ENCODE results near the gene MEIS2.

Gene MEIS2

DNA sequence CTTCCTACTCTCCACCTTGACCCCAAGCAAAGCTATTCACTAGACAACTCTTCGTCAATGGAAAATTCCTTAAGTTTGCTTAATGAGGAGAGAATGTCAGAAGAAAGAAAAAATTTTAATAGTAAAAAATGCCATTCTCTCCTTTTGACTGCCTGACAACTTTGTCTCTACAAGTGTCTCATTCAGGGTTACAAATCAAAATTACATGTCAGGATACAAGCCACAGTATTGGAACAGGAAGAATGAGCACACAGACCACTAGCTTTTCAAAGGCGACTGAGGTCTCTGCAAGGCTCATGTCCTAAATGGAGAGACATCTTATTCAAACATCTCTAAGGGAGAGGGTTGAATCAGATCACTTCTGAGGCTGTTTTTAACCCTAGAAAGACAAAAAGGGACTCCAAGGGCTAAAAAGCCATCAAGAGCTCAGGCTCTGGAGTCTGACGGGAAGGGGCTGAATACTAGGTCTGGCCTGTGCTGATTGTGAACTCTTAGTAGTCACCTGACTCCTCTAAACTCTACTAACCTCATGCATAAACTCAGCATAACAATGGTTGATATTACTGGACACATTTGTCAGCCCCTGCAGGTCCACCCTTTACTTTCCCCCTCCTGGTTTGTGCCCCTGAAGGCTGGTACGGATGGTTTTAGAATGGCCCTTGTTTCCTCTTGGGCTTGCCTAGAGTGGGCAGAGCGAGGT, 12.8 kb upstream of the MEIS2 start:
- no peak for DNase-seq (ENCODE audit: low spot score)

DNA sequence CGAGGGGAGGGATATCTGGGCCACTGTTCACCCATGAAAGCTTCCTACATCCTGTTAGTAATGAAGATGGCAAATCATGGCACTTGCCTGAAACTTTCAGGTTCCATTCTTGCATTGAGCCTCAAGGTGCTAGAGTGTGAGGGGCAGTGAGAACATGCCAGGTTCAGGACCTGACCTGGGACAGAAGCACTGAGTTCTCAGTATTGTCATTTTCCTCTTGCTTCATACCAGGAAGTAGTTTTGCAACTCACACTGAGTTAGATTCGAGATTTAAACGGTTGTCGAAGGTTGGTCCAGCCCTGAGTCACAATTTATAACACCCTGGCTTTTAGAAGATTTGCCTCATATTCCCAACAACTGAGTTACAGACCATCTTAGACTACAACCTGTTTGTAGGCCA, 11.8 kb upstream of the MEIS2 start:
- DNase-seq (ENCODE audit: low spot score) = no peak

DNA sequence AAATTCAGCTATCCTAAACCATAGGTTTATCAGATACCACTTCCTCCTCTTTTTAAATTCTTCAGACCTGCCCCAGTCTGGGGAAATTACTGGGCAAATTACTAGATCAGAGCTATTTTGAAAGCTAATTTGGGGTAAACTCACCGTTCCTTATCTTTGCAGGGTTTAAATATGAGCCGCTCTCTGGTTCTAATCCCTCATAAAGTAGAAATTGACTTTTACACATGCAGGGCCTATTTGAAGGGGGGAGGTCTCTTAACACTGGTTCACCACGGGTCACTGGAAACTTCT, 11.0 kb upstream of the MEIS2 start:
- no peak for DNase-seq (ENCODE audit: low spot score)

DNA sequence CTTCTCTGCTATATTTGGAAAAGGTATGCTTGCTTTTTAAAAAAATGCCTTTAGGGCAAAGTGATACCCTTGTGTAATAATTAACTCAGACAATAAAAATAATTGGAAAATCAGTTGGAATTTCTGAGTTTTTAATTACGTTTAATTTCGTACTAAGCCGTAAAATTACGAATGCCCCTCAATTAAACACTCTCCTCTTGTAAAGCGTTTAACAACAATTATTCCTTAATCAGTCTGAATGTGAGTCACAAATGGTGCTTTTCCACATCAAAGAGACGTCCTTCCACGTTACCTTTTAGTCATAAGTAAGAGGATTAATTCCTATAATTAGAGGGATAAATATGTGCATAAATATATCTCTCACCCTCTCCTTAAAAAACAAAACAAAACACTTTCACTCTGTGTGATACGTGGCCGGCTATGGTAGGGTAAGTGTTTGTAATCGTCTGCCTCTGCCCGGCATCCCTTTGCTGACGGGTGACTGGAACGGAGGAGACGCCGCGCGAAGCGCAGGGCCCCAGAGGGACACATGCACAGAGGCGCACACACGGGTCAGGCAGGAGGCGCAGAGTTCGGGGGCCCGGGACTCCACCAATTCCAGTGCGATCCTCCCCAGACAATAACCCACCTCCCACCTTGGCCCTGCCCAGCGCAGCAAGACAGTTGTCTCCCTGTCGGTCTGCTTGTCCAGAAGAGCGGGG, 9.7 kb upstream of the MEIS2 start:
- no peak for DNase-seq (ENCODE audit: low spot score)

DNA sequence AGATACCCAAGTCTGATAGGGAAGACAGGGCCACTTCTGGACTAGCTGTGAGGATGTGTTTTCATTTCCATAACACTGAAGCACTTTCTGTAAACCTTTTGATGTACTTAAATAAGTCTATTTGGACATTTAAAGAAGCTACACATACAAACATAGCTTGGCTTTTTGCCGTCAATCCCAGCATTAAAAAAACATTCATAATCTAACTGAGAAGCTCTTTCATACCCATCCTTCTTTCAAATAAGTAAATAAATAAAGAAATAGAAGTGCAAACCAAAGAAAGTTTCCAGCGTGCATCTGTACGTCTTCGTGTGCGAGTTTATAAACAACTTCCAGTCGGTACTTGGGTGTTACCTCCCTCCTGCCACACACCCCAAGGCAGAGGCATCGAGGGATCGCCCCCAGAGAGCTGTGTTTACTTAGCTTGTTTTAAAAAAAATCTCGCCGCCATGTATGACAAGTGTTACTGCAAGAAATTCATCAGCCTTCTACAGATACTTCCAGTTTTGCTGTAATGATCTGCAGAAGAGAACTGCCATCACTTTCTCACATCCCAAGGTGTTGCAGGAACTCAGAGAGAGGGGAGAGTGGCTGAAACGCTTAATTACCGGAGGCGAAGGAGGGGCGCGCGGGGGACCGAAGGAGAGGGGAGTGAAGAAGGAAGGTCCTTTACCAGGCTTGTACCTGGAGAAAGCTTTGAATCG, 9.0 kb upstream of the MEIS2 start:
- no peak for DNase-seq (ENCODE audit: low spot score)

DNA sequence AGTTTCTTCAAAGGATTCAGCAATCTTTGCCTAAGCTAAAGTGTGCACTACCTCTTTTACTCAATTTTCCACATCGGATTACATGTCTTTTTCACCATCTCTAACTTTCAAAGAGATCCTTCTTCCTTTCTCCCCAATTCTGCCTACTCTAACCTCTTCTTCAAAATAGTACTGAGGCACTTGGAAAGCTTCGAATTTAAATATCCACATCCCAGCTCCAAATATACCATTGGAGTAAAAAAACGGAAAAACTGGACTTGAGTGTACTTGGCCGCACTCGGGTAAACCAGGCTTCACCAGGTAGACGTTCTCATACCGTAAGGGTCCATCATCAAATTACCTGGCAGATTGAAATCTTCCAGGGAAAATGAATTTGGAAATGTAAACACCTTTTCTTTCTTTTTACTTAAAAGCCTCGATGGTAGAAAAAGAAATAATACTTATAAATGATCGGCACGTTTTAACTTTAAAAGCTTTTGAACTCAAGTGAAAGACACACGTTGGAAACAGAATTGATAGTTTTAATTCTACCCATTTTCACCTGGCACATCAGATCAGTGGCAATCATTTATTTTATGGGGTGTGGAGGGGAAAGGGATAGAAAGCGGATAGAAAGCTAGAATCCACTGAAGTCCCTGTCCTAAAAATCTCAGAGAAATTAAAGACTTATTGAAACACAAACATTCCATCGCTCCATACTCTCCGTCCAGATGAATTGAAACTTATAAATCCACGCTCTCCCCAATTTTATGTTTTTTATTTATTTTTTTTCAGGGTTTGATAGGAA, 8.2 kb upstream of the MEIS2 start:
- no peak for DNase-seq (ENCODE audit: low spot score)

DNA sequence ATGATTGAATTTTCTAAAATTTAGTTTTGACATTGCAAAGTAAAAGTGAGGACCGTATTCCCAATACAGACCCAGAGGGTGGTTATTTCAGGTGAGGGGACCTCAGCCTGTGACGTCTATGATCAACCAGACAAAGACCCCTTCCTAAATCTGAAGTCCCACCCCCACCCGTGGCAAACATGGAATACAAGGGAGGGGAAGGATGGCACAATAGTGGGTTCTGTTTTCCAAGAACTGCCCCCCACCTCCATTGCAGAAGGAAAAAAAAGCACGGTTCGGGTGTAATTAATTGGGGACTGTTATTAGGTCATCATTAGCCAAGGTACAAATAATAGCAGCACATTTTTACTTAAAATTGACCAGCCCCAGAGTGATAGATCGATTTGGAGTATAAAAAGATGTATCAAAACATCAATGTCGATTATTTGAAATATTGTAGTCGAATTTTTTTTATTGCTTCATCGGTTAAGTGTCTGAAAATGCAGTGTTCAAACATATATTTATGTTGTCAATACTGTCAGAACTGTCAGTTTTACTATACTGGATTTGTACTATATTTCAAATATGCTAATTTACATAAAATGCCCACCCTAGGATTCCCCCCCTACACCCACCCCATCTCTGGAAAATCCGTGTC, 7.5 kb upstream of the MEIS2 start:
- DNase-seq (ENCODE audit: low spot score) = no peak

DNA sequence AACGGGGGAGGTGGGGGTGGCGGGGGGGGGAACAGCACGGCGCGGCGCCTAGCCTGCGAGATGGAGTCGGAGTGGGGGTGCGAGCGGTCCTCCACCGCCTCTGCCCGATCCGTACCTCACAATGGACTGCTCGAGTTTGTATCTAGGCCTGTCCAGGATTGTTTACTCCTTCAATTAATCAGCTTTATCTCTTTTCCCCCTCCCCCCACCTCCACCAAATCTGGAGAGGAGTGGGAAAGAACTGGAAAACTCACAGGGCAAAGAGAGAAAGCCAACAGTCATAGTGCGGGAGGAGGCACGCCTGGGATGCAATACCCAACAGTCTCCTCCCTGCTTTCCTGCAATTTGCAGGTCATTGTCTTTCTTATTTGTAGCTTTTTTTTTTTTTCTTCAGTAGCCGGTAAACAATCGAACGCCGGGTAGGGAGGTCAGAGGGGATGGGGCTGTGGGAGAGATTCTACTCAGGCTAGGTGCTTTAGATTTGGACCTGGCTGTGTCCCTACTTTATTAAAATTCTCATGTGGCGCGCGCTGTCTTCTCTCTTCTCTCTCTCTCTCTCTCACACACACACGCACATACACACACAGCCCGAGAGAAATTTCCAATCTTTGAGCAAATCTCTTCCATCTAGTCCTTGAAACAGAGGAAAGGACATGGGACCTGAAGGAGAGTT, 6.9 kb upstream of the MEIS2 start:
- DNase-seq (ENCODE audit: low spot score) = no peak

DNA sequence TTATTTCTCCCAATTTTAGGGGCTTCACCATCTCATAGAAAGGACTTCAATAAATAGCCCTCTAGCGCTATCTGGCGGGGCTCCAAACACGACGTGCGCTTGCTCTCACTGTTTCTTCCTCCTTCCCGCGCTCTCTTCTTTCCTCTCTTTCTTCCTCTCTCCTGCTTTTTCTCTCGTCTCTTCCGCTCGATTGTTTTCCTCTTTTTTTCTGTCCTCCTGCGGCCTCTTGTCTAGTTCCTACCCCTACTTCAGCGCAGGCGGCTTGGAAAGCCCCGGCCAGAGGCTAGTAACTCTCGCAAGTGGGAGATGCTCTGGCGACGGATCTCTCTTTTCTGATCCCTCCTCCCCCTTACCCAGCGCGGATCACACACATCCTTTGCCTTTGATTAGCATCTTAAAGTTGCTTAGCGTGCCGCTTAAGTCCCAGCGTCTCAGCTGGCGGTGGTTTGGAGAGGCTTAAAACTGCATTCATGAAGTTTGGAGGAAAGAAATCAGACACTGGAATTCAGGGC, 6.2 kb upstream of the MEIS2 start:
- no peak for DNase-seq (ENCODE audit: low spot score)

DNA sequence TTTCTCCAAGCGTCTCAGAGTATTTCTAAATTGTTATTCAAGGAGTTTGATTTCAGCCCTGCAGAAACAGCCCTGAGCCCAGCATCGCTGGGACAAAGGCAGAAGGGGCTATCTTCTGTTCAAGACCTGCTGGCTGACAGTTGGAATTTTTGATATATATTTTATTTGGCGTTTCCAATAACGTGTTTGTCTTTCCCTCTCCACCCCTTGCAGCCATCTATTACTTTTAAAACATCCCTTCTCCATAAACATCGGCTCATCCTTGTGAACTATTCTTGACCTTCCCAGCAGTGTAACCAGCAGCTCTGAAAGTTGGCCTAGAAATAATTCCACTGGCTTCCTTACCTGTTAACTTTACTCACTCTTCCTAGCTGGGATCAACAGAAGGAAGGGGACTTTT, 5.5 kb upstream of the MEIS2 start:
- DNase-seq (ENCODE audit: low spot score) = no peak

DNA sequence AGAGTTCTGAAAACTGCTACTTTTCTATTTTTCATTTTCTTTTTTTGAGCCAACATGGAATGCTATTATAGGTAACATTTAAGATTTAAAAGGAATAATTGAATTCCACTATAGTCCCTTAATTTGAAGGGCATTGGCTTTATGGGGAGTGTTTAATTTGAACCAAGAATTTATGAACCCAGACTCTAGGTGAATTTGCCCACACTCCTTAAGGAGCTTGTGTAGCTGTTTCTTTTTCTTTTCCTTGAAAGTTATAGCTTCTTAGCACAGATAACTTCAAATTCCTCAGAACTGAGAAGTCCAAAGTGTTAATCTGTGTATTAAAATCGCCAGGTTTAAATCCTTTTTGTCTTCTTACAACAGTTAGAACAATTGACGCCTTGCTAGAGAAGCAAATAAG, 4.7 kb upstream of the MEIS2 start:
- DNase-seq (ENCODE audit: low spot score) = no peak

DNA sequence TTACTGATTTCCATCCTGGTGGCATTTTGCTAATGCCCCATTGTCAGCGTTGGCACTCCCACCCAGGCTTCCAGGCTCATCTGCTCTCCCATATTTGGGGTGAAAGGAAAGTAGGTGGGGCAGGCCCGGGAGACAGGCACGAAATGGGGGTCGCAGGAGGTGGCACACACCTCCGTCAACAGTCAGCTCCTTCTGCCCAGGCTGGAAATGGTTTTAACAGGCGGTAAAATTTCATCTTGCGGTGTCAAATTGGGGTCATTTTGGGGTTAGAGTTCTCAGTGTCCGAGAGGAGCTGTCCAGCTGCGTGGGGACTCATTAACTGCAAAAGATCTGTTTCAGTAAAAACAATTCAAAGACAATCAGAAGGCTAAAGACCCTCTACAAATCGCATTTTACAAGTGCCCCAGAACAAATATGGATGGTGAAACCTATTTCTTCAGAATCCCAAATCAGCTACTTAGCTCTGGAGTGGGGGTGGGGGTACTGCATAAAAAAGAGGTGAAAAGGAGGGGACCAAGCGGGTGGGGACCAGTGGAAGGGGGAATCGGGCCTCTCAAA, 4.2 kb upstream of the MEIS2 start:
- no peak for DNase-seq (ENCODE audit: low spot score)

DNA sequence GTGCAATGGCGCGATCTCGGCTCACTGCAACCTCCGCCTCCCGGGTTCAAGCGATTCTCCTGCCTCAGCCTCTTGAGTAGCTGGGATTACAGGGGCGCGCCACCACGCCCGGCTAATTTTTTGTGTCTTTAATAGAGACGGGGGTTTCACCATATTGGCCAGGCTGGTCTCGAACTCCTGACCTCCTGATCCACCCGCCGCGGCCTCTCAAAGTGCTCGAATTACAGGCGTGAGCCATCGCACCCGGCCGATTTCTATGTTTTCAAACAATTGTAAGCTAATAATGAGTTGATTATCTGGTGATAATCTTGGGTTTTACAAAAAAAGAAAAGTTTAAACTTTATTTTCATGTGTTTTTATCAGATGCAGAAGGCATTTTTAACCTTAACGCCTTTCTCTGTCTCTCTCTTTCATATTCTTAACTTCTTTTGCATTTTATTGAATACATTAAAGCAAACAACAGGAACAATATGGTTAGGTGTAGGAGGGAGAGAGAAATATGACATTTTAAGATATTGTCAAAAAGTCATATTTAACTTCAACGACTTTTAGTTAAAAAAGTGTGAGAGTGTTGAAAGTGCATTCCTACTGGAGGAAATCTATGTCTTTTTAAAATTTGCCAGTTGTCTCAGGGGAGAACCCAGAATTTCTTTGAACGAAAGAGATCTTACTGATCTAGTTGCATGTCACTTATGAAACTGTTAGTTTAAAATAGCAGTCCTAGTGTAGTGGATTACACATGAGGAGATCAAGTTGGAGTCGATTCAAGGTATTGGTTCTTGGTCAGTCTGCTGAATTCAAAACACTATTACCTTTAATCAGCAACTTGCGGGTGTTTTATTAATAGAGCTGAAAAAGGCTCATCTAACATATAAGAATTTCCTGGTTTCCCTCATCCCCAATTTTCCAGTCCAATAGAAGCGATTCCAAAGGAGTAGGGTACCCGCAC, 3.4 kb upstream of the MEIS2 start:
- DNase-seq (ENCODE audit: low spot score) = no peak

DNA sequence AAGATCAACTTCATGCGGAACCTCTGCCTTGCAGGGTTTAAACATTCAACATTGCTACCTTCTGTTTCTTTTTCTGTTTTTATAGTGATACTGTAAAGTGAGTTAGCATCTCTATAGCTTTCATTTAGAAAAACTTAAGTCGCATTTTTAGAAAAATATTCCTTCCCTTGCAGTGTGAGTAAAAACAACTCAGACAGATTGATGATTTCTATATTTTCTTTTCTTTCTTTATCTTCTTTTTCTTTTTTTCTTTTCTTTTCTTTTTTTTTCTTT, 2.8 kb upstream of the MEIS2 start:
- DNase-seq (ENCODE audit: low spot score) = no peak

DNA sequence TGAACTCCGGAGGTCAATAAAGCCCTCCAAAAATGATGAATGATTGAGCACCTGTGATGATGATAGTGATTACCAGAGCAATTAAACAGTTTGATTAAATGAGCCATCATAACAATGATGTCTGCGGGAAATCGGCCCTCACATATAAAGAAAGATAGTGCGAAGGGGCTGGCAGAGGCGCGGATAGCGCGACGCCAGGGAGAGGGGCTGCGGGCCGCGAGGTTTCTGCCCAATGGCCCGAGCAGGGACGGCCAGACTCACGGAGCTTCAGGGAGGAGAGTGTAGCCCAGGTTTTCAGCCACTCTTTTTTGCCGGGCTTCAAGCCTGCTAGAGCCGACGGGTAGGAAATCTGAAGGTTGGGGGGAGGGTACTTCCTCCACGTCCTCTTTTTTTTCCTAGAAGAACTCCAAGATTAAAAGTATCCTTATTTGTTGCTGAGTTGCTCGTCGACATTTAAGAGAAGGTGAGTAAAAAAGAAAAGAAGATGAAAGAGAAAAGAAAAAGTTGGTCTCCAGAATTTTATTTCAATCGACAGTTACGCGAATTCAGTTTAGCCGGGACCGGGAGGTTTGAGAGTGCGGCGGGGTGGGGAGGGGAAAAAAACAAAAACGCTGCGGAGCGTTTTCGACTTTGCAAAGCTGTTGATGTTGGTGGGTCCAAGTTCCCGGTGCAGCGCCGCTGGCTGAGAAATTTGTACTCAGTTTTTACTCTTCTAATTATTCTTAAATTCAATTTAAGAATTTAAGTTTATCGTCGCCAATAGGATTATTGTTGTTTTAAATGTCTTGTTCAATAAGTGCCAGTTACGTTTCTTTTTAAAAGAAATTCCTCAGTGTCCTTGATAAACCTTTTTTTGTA, 2.2 kb upstream of the MEIS2 start:
- DNase-seq (ENCODE audit: low spot score) = peak; percentile 4

DNA sequence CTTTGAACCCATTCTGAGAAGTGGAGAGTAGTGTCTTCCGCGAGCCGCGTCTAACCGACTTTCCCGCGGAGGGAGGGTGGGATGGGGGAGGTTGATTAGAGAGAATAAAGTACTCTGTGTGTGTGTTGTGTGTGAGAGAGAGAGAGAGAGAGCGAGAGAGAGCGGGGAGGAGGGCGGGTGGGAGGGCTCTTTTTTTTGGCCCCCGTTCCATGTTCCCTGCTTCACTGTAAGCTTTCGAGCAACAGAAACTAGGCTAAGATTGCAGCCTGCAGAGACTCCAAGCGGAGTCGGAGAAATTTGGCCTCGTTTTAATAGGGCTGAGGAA, 1.6 kb upstream of the MEIS2 start:
- peak; percentile 52 for DNase-seq (ENCODE audit: low spot score)

DNA sequence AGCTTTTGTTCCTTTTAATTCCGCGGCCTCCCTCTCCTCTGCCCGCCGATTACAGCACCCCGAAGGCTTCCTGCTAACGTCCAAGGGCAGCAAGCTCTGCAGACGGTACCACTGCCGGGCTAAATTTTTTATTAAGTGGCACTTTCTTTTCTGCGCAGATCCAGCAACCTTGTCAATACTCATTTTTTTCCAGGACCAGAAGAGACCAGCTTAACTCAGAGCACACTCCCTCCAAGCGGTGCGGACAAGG, 542 bp upstream of the MEIS2 start:
- peak; percentile 62 for DNase-seq (ENCODE audit: low spot score)

DNA sequence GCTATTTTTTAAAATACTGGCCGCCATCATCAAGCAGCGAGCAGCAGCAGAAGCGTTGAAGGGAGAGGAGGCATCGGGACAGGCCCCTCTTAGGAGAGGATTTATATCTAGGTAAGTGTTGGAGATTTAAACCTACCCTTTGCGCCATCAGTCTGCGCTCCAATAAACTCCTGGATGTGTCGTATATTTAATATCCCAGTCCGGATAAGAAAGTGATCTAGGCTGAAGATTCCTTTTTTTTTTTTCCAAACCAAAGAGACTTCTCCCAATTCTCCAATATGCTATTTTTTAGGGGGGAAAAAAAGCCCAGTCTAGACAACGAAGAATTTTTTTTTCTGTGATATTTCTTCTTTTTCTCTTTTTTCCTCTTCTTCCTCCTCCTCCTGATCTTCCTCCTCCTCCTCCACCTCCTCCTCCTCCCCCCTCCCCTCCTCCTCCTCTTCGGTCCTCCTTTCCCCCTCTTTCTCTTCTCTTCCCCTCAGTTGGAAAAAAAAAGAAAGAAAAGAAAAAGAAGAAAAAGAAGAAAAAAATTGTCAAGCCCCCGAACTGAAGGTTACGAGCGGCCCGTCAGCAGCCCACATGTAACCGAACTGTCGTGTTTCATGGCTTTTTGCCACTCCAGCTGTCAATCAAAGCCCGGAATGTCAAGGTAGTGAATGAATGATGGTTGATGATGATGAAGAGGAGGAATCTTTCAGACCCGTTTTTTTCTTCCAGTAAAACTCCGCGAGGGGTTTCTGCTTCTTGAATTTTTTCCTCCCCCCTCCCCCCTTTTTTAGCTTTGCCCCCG, 835 bp downstream of the MEIS2 start:
- peak; percentile 82 for DNase-seq (ENCODE audit: low spot score)

Measured in RKO (cell line).